ENCODE measurements around the gene A1CF. TPM values are rescaled to one million over a fixed set of nuclear protein-coding genes. Genes with fewer than 3 reads are reported as not detected.
"Not testable (repeated sequence)": the region's sequence is repeated elsewhere in the genome, so short reads cannot be mapped to it uniquely, and the experiment has no call there.

A1CF gene
- polyA plus RNA-seq (ENCODE audit: insufficient read length): 9.9 TPM
- long read RNA-seq, donor 1, full-length matches to known transcripts: 1 of 1 reads
- long read RNA-seq, donor 1, partial matches to known transcripts: 0 of 1 reads
- long read RNA-seq, donor 1, other reads (novel, unspliced or antisense): 0 of 1 reads
- long read RNA-seq, donor 2, full-length matches to known transcripts: 1 of 1 reads
- long read RNA-seq, donor 2, partial matches to known transcripts: 0 of 1 reads
- long read RNA-seq, donor 2, other reads (novel, unspliced or antisense): 0 of 1 reads
- long read RNA-seq, donor 3, full-length matches to known transcripts: 1 of 1 reads
- long read RNA-seq, donor 3, partial matches to known transcripts: 0 of 1 reads
- long read RNA-seq, donor 3, other reads (novel, unspliced or antisense): 0 of 1 reads
- long read RNA-seq, donor 4: 0 reads
- long read RNA-seq, donor 5, full-length matches to known transcripts: 1 of 1 reads
- long read RNA-seq, donor 5, partial matches to known transcripts: 0 of 1 reads
- long read RNA-seq, donor 5, other reads (novel, unspliced or antisense): 0 of 1 reads
- long read RNA-seq, donor 6, full-length matches to known transcripts: 2 of 2 reads
- long read RNA-seq, donor 6, partial matches to known transcripts: 0 of 2 reads
- long read RNA-seq, donor 6, other reads (novel, unspliced or antisense): 0 of 2 reads
- long read RNA-seq, donor 7: 0 reads
- long read RNA-seq, donor 8: 0 reads

DNA sequence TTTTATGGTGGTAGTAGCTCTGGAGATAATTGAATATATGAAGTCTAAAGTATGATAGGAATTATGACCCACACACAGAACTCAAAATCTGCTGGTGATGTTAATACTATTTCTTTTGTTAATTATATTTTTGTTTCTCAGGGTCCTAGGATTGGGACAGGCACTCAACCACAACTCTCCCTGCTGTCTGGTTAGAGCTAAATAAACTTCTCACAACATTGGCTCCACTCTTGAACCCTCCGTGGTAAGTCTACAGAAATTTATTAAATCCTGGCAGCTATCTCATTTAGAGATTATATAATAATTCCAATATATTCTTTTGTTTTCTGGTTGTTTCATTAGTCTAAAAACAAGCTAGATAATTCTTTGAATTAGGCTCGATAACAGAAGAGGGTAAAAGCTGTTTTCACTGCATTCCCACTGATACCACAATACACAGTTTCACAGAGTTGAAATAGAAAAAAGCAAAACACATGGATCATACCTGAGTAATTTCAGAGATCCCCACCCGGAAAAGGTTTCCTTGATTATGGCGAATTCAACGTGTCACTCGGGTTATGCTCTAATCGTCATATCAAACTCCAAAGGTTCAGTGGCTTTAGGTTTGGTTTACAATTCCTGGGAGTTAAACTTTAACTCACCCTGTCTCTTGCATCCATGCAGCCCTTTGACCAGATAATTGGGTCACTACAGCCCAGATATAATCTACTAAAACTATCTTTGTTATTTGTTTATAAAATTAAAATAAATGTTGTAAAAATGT is at the start of gene A1CF:
A1CF (minus strand) TSS at position 531 of the 763 bp plus-strand sequence. CDS start 25,687 bp downstream, outside the sequence.
- peak; percentile 11 for DNase-seq

DNA sequence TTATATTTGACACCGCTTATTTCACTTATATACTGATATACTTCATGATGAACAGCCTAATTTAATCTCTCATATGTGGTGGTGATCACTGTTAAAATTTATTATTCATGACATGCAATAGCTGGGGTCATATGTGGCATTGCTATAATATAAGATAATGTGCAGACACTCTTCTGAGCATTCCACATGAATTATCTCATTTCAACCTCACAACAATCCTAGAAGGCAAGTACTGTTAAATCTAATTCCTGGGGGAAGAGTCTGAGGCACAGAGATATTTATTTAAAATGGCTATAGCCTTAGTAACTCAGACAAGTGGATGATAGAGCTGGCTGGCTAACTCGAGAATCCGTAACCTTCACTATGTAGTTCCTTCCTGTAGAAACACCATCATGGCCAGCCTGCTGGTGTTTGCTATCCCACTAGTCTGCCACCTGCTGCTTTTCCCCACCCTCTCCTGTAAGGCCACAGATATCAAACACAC is 46.6 kb upstream of the A1CF start:
- DNase-seq: no peak

- no peak for DNase-seq
These were observed 44.2 kb upstream of the A1CF start for GRCh38 chr10:50929670-50930069.

DNA sequence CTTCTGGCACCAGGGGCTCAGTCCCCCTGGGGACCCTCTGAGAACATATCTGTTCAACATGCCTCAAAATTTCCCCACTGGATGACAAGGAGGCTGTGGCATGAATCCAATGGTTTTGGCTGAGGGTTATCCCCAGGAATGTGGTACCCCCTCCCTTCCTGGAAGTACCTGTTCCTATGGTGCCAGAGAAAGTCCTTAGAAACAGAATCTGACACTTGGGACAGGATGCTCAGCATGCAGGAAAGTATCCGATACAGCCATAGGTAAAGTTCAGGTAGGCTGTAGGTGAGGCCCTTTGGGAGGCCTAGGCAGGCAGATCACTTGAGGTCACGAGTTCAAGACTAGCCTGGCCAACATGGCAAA is 42.7 kb upstream of the A1CF start:
- DNase-seq: no peak

- no peak for DNase-seq
These were observed 42.2 kb upstream of the A1CF start for GRCh38 chr10:50927522-50928189.

GRCh38 chr10:50923471-50923870 is 38.0 kb upstream of the A1CF start:
- DNase-seq: not testable (repeated sequence)

GRCh38 chr10:50919010-50919409 is 33.6 kb upstream of the A1CF start:
- no peak for DNase-seq

DNA sequence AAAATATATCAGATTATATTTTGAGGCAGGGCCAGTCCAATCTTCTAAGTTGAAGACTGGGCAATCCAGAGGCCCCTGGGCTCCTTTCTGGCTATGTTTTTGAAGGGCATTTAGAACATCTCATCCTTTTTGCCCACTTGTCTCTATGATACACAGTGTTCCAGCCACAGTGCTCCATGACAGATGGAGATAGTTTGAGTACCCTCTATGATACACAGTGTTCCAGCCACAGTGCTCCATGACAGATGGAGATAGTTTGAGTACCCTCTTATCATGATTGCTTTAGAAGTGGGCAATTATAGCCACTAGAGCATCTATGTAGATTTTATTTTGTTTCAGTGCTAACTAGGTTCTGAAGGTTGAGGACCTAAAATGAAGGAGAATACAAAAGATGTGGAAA is 33.1 kb upstream of the A1CF start:
- no peak for DNase-seq

- no peak for DNase-seq
These were observed 32.1 kb upstream of the A1CF start for GRCh38 chr10:50917486-50917885.

- DNase-seq: no peak
These were observed 24.0 kb upstream of the A1CF start for GRCh38 chr10:50909334-50910014.

GRCh38 chr10:50908366-50908765 is 22.9 kb upstream of the A1CF start:
- no peak for DNase-seq

DNA sequence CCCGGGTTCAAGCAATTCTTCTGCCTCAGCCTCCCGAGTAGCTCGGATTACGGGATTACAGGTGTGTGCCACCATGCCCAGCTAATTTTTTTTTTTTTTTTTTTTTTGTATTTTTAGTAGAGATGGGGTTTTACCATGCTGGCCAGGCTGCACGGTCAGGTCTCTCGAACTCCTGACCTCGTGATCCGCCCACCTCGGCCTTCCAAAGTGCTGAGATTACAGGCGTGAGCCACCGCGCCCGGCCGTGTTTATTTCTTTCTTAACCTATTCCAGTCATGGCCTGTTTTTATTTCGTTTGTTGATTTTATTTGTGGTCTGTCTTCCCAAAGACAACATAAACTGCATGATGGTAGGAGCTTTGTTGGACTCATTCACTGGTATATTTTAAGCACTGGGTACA is 20.4 kb upstream of the A1CF start:
- DNase-seq: not testable (repeated sequence)

GRCh38 chr10:50896721-50897120 is 11.3 kb upstream of the A1CF start:
- peak; percentile 17 for DNase-seq

DNA sequence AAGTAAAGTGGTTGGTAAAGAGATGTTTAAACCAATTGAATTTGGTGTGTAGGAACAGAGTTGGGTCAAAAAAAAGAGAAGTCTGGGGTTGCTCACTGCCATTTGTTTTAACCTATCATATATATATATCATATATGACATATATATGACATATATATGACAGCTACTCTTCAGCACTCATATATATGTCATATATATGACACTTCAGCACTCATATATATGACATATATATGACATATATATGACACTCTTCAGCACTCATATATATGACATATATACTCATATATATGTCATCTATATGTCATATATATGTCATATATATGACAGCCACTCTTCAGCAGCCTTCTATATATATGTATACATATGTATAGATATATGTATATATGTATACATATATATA is 8.9 kb upstream of the A1CF start:
- DNase-seq: no peak

DNA sequence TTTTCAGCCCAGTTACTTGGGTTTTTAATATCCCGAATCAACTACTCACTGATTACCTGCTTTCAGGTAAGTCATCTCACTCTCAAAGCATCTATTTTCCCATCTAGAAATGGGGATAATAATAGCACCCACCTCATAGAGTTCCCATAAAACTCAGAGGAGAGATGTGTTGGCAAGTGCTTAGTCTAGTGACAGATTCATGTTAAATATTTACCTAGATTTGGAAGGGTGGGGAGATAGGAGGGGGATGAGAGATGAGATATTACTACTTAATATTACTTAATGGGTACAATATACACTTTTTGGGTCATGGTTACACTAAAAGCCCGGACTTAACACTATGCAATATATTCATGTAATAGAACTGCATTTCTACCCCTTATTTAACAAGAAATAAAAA is 7.0 kb upstream of the A1CF start:
- DNase-seq: no peak

GRCh38 chr10:50884302-50884701 is 1.1 kb downstream of the A1CF start:
- no peak for DNase-seq

DNA sequence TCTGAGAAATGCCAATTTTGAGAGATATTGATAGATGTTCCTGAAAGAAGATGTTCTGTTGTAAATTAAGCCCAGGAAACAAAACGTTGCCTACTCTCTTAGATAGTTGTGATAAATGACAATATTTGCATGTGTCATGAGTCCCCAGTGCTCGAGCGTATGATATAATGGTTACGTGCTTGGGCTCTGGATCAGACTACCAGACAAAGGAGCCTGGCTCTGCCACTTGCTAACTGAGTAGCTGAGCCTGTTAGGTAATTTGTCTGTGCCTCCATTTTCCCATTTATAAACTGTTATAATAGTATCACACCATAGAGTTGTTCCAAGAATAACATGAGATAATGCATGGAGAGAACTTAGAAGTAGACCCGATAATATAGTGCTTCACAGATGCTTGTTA is 1.8 kb downstream of the A1CF start:
- no peak for DNase-seq

GRCh38 chr10:50882540-50882983 is 2.9 kb downstream of the A1CF start:
- DNase-seq: no peak

- not testable (repeated sequence) for DNase-seq
These were observed 4.4 kb downstream of the A1CF start for GRCh38 chr10:50881046-50881445.

DNA sequence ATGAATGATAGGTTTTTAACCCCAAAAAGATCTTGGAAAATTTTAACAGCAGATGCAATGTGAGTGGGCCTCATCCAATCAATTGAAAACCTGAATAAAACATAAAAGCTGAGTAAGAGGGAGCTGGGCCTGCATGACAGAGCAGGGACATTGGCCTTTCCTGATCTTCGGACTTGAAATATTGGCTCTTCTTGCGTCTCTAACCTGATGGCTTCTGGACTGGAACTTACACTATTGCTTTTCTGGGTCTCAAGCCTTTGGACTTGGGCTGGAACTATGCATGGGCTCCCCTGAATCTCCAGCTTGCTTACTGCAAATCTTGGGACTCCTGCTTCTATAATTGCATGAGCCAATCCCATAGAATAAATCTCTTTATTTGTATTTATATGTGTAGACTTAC is 9.0 kb downstream of the A1CF start:
- DNase-seq: no peak

DNA sequence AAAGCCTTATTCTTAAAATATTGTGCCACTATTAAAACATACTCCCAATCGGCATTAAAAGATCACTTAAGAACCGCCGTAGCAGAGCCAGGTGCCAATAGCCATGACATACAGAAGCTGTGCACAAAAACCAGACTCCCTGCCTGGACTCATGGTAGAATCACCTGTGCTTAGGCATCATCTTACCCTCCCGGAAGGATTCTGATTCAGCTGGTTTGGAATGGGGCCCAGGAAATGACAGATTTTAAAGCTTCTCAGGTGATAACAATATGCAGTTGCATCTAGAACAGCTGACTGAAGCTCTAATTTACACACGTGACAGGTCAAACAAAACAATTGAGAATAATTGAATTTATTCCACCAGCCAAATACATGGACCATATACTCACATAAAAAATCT is 10.7 kb downstream of the A1CF start:
- no peak for DNase-seq

Measured in left kidney (tissue), 8 donors.